NCI-H1048 (cell line): ENCODE results near the gene BORCS8.
A peak's percentile ranks its signal among the peaks of the same experiment; 100 is the strongest.
"Not testable (repeated sequence)": the region's sequence is repeated elsewhere in the genome, so short reads cannot be mapped to it uniquely, and the experiment has no call there.

Source experiments
- DNase-seq: peaks from one replicate; lab custom pipeline; 2025; lab: John Stamatoyannopoulos, UW

The BORCS8 gene

DNA sequence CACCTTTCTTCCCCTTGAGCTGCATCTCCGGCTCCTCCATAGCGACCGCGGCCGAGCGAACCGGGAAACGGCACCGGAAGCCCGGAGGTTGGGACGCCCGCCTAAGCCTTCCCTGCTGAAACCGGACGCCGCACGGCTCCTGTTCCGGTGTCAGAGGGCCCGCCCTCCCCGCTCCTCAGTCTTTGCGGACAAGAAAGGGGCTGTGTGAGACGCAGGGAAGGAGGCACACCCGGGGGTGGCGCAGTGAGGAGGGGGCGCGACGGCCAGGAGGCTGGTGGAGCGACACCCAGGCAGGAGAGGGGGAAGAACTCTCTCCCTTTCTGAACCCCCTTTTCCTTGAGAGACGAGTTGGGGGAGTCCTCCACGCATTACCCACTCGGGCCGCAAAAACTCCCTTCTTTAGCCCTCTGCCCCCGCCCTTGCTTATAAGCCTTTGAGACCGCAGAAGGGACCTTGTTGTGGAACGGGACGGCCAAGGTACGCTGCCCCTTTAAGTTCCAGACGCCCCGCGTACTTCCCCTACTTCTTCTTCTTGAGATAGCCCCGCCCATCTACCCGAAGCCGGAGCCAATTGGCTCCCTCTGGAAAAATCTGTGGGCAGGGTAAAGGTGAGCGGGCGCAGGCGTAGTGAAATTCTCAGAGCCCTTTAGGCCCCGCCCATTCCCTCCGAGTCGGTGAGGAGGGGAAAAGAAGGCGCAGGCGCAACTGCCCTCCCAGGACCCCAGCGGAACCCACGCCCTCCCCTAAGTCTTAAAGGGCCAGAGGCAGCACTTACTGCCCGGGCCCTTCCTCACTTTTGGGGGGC is at the start of gene BORCS8, which contains the start of gene RFXANK:
BORCS8 (minus strand) TSS at position 75 of the 805 bp plus-strand sequence; CDS start at position 40, 35 bp downstream.
RFXANK (plus strand) TSS at position 181 of the 805 bp plus-strand sequence. CDS start 1,689 bp downstream, outside the sequence.
- peak; percentile 98 for DNase-seq

DNA sequence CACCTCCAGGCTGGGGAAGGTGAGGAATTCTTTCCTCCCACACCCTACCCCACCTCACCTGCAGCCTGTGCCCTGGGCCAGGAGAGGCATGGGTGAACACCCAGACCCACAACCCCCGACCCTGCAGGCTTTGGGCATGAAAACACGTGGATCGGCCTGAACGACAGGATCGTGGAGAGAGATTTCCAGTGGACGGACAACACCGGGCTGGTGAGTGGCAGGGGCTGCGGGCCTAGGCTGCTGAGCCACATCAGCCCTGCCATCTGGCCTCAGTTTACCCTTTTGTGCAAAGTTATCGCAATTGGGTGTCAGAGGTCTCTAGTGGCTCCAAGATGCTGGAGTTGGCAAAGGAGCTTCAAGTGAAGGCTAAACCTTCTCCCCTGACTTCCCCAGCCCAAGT is 48.5 kb upstream of the BORCS8 start:
- DNase-seq = no peak

DNA sequence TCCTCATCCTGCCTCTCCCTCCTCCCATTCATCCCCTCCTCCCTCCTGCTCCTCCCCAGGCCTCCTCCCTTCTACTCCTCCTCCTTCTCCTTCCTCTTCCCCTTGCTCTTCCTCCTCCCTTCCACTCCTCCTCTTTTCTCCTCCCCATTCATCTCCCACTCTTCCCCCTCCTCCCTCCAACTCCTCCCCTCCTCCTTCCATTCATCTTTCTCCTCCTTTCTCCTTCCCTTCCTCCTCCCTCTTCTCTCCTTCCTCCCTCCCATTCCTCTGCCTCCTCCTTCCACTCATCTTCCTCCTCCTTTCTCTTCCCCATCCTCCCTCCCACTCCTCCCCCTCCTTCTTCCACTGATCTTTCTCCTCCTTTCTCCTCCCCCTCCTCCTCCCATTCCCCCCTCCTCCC is 47.7 kb upstream of the BORCS8 start:
- no peak for DNase-seq

DNA sequence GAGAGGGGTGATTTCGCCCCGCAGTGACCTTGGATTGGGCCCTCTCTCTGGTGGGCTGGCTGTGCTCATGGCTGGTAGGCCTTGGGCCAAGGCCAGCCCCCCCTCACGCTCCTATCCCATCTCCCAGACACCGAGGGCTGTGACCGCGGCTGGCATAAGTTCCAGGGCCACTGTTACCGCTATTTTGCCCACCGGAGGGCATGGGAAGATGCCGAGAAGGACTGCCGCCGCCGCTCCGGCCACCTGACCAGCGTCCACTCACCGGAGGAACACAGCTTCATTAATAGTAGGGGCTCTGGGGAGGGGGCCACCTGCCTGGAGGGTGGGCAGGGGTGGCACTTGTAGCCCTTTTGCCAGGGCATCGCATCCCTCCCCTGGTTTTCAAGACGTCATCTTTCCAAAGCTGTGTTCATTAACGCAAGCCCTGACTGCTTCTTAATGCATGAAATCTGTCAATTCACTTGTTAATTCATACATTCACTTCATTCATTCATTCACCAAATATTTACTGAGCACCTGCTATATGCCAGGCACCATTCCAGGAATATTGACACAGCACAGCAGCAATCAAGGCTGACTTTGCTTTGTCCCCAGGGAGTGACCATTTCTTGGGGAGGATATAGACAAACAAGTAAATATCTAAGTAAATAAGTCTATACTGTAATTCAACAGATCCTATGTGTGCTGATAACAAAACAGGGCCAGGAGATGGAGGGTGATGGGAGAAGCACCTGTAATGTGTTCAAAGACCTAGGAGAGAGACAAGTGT is 46.4 kb upstream of the BORCS8 start:
- no peak for DNase-seq

DNA sequence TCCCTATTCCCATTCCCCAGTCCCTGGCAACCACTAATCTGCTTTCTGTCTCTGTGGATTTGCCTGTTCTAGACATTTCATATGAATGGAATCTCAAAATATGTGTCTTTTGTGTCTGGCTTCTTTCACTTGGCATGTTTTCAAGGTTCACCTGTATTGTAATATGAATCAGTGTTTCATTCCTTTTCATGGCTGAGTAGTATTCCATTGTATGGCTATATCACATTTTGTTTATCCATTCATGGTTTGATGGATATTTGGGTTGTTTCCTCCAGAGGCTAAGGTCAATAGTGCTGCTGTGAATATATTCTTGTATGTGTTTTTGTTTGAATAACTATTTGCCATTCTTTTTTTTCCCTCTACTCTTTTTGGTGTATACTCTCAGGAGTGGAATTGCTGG is 44.2 kb upstream of the BORCS8 start:
- DNase-seq = no peak

DNA sequence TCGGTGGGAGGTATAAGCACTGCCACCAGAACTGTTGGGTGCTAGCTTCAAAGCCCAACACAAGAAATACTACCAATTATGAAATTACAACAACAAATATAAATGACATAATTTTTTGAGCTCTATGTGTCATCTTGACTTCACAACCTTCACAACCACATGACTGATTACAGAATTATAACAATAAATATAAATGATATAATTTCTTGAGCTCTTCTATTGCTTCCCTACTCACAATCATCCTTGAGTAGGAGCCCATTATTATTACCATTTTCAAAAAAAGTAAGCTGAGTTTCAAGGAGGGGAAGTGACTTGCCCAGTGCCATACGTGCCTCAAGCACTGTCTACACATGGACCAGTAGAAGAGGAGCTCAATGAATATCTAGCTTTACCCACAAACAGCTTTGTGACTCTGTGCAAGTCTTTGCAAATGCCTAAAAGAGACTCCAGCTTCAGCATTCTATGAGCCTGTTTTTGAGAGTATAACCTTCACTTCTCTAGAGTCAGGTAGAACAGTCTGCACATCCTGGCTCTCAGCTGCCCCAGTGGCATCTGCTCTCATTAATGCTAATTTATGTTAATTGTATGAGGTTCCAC is 42.4 kb upstream of the BORCS8 start:
- no peak for DNase-seq

DNA sequence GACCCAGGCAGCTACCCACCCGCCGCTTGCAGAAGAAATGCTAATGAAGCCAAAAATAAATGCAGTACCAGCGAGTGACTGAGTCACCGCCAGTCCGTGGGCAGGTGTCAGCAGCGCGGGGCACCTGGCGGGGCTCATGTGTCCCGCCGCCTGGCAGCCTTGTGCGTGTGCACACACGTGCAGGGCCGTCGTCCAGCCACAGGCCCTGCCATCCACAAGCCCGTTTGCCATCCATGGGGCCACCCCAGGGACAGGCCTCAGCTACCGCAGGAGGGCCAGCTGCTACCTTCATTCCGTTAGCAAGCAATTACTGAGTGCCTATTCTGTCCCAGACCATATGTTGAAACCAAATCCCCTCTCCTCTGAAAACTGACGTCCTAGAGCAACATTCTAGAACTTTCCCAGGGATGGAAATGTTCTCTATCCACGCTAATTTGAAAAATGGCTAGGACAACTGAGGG is 40.3 kb upstream of the BORCS8 start:
- DNase-seq = no peak

DNA sequence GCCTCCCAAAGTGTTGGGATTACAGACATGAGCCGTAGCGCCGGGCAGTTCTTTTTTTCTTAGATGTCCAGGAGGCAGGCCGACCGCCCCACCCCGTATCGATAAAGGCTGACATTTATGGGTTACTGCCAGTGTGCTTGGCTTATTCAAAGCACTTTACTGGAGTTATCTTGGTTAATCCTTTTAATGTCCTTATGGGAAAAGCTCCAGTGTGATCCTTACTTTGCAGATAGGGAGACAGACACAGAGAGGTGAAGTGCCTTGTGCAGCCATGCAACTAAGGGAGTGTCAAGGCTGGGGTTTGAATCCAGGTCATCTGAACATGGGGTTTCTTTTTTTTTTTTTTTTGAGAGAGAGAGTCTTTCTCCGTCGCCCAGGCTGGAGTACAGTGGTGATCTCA is 39.0 kb upstream of the BORCS8 start:
- DNase-seq = no peak

DNA sequence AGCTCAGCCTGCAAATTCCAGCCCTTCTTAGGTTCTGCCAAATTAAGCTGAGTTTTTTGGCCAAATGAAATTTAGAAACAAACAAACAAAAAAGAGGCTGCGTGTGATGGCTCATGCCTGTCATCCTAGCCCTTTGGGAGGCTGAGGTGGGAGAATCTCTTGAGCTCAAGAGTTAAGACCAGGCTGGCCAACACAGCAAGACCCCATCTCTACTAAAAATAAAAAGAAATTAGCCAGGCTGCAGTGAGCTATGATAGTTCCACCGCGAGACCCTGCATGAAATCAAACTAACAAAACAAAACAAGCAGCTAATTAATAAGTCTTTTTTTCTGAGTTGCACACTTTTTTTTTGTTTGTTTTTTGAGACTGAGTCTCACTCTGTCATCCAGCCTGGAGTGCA is 37.7 kb upstream of the BORCS8 start:
- DNase-seq = no peak

DNA sequence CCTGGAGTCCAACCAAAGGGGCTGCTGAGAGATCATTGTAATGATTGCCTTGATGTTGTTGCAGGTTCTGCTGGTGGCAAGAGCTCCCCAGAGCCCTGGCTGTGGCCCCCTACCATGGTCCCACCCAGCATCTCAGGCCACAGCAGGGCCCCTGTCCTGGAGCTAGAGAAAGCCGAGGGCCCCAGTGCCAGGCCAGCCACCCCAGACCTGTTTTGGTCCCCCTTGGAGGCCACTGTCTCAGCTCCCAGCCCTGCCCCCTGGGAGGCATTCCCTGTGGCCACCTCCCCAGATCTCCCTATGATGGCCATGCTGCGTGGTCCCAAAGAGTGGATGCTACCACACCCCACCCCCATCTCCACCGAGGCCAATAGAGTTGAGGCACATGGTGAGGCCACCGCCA is 35.3 kb upstream of the BORCS8 start:
- no peak for DNase-seq

DNA sequence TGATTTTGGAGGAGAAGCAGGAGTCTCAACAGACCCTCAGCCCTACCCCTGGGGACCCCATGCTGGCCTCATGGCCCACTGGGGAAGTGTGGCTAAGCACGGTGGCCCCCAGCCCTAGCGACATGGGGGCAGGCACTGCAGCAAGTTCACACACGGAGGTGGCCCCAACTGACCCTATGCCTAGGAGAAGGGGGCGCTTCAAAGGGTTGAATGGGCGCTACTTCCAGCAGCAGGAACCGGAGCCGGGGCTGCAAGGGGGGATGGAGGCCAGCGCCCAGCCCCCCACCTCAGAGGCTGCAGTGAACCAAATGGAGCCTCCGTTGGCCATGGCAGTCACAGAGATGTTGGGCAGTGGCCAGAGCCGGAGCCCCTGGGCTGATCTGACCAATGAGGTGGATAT is 34.7 kb upstream of the BORCS8 start:
- no peak for DNase-seq

DNA sequence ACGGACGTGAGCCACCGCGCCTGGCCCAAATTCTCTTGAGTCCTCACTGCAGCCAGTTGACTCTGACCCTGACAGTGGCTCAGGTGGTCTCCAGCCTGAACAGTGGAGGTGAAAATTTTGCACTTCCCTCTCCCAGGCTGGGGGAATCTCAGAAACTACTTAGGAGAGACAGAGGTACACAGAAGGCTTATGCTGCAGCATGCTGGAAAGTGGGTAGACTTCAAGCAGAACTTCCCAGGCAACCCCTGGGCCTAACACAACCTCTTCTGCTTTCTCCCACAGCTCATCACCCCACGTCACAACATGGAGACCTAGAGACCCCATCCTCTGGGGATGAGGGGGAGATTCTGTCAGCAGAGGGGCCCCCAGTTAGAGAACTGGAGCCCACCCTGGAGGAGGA is 34.3 kb upstream of the BORCS8 start:
- DNase-seq = no peak

DNA sequence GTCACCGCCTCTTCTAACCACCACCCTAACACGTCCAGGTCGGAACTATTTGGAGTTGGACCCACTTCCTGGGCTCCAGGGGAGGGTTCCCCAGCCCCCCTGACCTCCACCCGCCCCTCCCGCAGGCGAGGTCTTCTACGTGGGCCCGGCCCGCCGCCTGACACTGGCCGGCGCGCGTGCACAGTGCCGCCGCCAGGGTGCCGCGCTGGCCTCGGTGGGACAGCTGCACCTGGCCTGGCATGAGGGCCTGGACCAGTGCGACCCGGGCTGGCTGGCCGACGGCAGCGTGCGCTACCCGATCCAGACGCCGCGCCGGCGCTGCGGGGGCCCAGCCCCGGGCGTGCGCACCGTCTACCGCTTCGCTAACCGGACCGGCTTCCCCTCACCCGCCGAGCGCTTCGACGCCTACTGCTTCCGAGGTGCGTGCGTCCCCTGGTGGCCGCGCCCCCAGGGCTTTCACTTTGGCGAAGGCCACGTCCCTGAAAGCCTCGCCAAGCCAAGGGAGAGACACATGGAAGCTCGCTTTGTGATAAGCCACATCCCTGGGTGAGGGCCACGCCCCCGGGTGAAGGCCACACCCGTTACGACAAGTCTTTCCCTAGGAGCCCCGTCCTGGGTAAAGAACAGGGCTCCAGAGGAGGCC is 33.0 kb upstream of the BORCS8 start:
- peak; percentile 31 for DNase-seq

DNA sequence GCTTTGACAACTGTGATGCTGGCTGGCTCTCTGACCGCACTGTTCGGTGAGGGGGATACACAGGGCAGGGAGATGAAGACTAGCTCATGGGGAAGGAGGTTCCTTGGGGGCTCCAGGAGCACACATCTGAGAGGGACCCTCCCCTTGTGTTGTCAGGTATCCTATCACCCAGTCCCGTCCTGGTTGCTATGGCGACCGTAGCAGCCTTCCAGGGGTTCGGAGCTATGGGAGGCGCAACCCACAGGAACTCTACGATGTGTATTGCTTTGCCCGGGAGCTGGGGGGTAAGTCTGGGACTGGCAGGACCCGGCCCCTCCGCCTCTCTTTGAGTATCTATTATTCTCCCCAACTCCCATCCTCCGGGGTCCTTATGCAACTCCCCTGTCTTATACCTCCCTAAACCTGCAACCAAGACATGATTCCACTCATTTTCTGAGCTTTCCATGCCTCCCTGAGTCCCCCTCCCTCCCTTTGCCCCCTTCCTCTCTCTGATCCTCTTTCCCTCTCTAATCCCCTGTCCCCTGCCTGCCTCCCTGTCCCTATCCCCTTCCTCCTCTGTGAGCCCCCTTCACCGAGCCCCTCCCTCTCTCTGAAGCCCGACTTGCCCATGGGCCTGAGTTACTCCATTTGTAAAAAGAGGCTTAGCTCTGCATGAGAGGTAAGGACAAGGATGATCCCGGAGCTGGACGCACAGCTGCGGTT is 32.3 kb upstream of the BORCS8 start:
- DNase-seq = no peak

DNA sequence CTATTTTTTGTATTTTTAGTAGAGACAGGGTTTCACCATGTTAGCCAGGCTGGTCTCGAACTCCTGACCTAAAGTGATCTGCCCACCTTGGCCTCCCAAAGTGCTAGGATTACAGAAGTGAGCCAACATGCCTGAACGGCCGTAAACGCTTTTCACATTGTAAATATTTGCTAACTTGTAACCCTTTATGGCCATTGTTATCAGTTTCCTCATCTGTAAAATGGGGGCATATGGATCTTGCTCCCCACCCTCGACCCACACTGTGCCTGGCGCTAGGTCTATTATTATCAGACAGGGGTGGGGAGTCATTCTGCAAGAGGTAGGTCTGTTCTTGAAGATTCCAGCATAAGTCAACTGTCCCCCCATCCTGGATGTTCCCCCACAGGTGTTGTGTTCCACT is 31.7 kb upstream of the BORCS8 start:
- no peak for DNase-seq

DNA sequence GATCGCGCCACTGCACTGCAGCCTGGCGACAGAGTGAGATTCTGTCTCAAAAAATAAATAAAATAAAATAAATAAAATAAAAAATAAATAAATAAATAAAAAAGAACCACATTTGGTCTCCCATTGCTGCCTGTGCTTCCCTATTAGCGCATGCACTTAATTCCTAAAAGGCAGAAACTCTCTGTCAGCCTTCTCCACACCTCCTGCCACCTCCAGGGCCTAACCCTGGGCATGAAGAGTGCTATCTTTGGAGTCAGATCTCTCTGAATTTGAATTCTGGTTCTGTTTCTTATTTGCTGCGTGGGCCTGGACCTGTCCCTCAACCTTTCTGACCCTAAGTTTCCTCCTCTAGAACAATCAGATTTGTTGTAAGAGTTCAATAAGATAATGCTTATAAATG is 31.1 kb upstream of the BORCS8 start:
- DNase-seq = no peak

DNA sequence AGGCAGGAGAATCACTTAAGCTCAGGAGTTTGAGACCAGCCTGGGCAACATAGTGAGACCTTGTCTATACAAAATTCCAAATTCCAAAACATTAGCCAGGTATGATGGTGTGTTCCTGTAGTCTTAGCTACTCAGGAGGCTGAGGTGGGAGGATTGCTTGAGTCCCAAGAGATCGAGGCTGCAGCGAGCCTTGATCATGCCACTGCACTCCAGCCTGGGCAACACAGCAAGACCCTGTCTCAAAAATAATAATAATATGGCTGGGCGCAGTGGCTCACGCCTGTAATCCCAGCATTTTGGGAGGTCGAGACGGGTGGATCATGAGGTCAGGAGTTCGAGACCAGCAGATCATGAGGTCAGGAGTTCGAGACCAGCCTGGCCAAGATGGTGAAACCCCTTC is 29.0 kb upstream of the BORCS8 start:
- not testable (repeated sequence) for DNase-seq

DNA sequence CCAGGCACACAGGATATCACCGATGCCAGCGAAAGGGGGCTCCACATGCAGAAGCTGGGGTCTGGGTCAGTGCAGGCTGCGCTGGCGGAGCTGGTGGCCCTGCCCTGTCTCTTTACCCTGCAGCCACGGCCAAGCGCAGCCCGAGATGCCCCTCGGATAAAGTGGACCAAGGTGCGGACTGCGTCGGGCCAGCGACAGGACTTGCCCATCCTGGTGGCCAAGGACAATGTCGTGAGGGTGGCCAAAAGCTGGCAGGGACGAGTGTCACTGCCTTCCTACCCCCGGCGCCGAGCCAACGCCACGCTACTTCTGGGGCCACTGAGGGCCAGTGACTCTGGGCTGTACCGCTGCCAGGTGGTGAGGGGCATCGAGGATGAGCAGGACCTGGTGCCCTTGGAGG is 27.0 kb upstream of the BORCS8 start:
- DNase-seq = no peak

DNA sequence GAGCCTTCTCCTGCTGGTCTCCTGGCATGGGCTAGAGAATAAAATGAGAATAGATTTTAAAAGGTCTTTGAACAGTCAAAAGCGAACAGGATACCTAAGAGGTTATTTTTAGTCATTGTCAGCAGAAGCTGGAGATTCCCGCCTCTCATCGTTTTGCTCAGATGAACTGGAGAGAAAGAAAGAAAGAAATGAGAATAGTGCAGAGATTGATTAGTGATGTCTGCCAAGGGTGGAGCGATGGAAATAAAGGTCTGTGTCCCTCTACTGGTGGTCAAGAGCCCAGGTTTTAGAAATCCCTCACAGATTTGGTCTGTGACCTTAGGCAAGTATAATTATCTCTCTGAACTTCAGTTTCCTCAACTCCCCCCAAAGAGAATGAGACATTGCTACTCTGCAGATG is 25.1 kb upstream of the BORCS8 start:
- no peak for DNase-seq

DNA sequence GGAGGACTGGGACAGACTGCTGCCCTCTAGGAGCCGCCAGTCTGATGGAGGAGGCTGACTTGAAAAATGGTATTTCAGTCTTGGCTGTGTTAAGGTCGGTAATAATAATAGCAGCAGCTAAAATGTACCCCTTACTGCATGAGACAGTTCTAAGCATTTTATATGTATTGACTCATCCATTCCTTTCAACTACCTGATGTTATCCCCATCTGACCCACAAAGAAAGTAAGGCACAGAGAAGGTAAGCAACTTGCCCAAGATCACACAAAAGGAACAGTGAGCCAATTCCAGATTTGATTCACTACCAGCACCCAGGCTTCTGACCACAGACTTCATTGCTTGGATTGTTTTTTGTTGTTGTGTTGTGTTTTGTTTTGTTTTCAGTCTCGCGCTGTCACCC is 23.8 kb upstream of the BORCS8 start:
- DNase-seq = no peak

DNA sequence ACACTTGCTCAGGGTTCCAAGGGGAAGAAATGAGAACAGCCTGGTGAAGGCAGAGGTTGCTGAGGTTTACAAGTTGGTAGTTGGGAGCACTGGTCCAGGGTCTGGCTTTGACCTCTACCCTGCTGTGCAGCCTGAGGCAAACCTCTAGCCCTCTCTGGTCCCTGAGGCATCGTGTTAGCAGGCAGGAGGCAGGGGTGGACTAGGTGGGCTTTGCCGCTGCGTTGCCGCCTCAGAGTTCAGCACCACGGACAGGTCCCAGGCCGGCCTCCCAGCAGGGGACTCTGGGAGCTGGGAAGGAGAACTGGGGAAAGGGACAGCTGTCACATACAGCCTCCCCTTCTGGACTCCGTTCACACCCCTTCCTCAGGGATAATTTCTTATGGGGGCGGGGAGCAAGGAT is 22.9 kb upstream of the BORCS8 start:
- peak; percentile 6 for DNase-seq

DNA sequence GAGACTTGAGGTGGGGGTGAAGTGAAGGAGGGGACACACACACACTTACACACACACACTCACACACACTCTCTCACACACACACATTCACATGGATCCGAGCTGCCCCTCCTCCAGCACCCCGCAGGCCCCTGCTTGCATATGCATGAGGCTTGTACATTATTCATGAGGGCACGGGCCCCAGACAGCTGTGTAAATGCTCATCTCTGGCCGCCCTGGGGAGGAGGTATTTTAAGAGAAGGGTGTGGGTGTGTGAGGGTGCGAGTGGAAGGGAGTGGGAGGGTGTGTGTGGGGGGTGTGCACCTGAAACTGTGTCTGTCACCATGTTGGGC is 22.2 kb upstream of the BORCS8 start:
- DNase-seq = no peak
